Adrenal gland (tissue), 19 donors: ENCODE measurements around the gene PYCR2. TPM values are rescaled to one million over a fixed set of nuclear protein-coding genes. Genes with fewer than 3 reads are reported as not detected.
"Not testable (repeated sequence)": the region's sequence is repeated elsewhere in the genome, so short reads cannot be mapped to it uniquely, and the experiment has no call there.

ENCODE experiments used
- DNase-seq, 7 donors: peaks; one replicate each; pipeline ENCODE4 v3.0.0-alpha.2; 2019 to 2020
- H3K27ac ChIP-seq, 5 donors: fragments of 200-600 bp; sonication (generic) in 4 of 5; 1 replicate in 3 of 5; 2 replicates in 2 of 5; pipeline versions ENCODE4 v1.5.1 to v1.8.0; 2016 to 2020; ENCODE audit warnings: mild to moderate bottlenecking in 1 of 5
- H3K27me3 ChIP-seq: fragments of 200-600 bp; 2 replicates; pipeline ENCODE4 v1.8.0; 2021
- H3K36me3 ChIP-seq, 2 donors: fragments of 200-600 bp; replicated peaks in 1 of 2; 1 replicate in 1 of 2; 2 replicates in 1 of 2; pipeline versions ENCODE4 v1.5.1 to v1.8.0; 2018 to 2022
- H3K4me1 ChIP-seq, 2 donors: fragments of 200-600 bp; replicated peaks in 1 of 2; 1 replicate in 1 of 2; 2 replicates in 1 of 2; pipeline versions ENCODE4 v1.5.1 to v1.8.0; 2018 to 2021
- H3K4me3 ChIP-seq, 4 donors: fragments of 200-600 bp; sonication (generic) in 3 of 4; one replicate each; pipeline ENCODE4 v1.5.1; 2016 to 2018
- H3K9me3 ChIP-seq, 3 donors: fragments of 200-600 bp; sonication (generic) in 1 of 3; replicated peaks in 1 of 3; 1 replicate in 2 of 3; 2 replicates in 1 of 3; pipeline versions ENCODE4 v1.5.1 to v1.8.0; 2016 to 2021
- CTCF ChIP-seq, 6 experiments: fragments of 450-650 bp in 4 of 6; fragments of 200-600 bp in 2 of 6; sonication (generic) in 1 of 6; IDR thresholded peaks; 1 replicate in 5 of 6; 2 replicates in 1 of 6; pipeline versions ENCODE4 v1.5.1 to v1.8.0; 2016 to 2021; ENCODE audit warnings: antibody characterized with exemption in 6 of 6, mild to moderate bottlenecking in 2 of 6, moderate library complexity in 1 of 6
- POLR2A ChIP-seq, 2 donors: fragments of 450-650 bp; IDR thresholded peaks; one replicate each; pipeline ENCODE4 v1.6.1; 2017; ENCODE audit warnings: antibody characterized with exemption in 2 of 2, mild to moderate bottlenecking in 2 of 2, moderate library complexity in 1 of 2
- WGBS, 4 donors: extraction: QIAGEN DNeasy Blood & Tissue Kit in 2 of 4; methylation state at CpG; one replicate each; pipeline versions ENCODE4 v1.1.5 to v1.1.7; 2013 to 2017; 5-methylcytosine and 5-hydroxymethylcytosine counted together
- intact Hi-C, 2 donors: fragments of 100-400 bp; cut with DNase I; formaldehyde crosslinking; loops; one replicate each; pipeline versions ENCODE4 v1.14.1 to v1.15.0; 2022 to 2023
- long read RNA-seq, 10 donors: library from polyadenylated mRNA in 3 of 10; unstranded in 2 of 10; stranded (forward) in 1 of 10; transcript quantifications; one replicate each; pipeline ENCODE4 v2.0.0 and lab custom pipeline, GENCODE V29; 2021 to 2026
- polyA plus RNA-seq, 3 donors: library from polyadenylated mRNA; stranded (reverse); fragments of 200-250 nt in 2 of 3; fragments of 350-450 nt in 1 of 3; fragmentation: Illumina TruSeq in 1 of 3; extraction: RNeasy Lipid Tissue Mini Kit (QIAGEN cat#74804) in 1 of 3; gene quantifications; one replicate each; pipeline ENCODE4 v1.2.3, GENCODE V29; 2013 to 2014
- total RNA-seq, 9 donors: library from RNA; depleted of rRNA in 4 of 9; stranded (reverse); fragments of >200 nt in 4 of 9; fragments of 120-200 nt in 1 of 9; fragmentation: NEBNext Ultra II Directional in 1 of 9; extraction: Animal tissue kit (Norgen Biotek cat#: 25700) in 1 of 9; gene quantifications; one replicate each; pipeline versions ENCODE4 v1.1.0 to v1.2.4, GENCODE V29; 2013 to 2023
- donor health status: healthy with polysubstance abuse.
- donor health status: Bipolar disorder and iron deficiency.
- donor health status: DM: yes; HTN: yes; CAD: no.
- donor health status: DM: no; HTN: no; CAD: no.
- donor health status: DM: no; HTN: no; CAD: no.
- donor health status: DM: yes; HTN: yes; CAD: no.

Gene PYCR2
- total RNA-seq (100 to 1,000 TPM in 2 of 9 donors, 10 to 100 TPM in 7; 76.0 to 135 (median 83.0) TPM), polyA plus RNA-seq (100 to 1,000 TPM in 1 of 3 donors, 10 to 100 TPM in 2; 82.5 to 122 (median 85.3) TPM)
- long read RNA-seq, donor 1, transcript PYCR2-201 (7 exons, 1,689 nt): major isoform, 63 of 95 reads
- long read RNA-seq, donor 1, partial matches to known transcripts: 19 of 95 reads
- long read RNA-seq, donor 1, other reads (novel, unspliced or antisense): 12 of 95 reads
- long read RNA-seq, donor 2, transcript PYCR2-201 (7 exons, 1,689 nt): major isoform, 30 of 38 reads
- long read RNA-seq, donor 2, partial matches to known transcripts: 8 of 38 reads
- long read RNA-seq, donor 2, other reads (novel, unspliced or antisense): 0 of 38 reads
- long read RNA-seq, donor 3, transcript PYCR2-201 (7 exons, 1,689 nt): major isoform, 30 of 43 reads
- long read RNA-seq, donor 3, partial matches to known transcripts: 0 of 43 reads
- long read RNA-seq, donor 3, other reads (novel, unspliced or antisense): 13 of 43 reads
- long read RNA-seq, donor 4, transcript PYCR2-201 (7 exons, 1,689 nt): major isoform, 12 of 12 reads
- long read RNA-seq, donor 4, partial matches to known transcripts: 0 of 12 reads
- long read RNA-seq, donor 4, other reads (novel, unspliced or antisense): 0 of 12 reads
- long read RNA-seq, donor 5, transcript PYCR2-201 (7 exons, 1,689 nt): major isoform, 195 of 218 reads
- long read RNA-seq, donor 5, partial matches to known transcripts: 8 of 218 reads
- long read RNA-seq, donor 5, other reads (novel, unspliced or antisense): 15 of 218 reads
- long read RNA-seq, donor 6, transcript PYCR2-201 (7 exons, 1,689 nt): major isoform, 9 of 12 reads
- long read RNA-seq, donor 6, partial matches to known transcripts: 2 of 12 reads
- long read RNA-seq, donor 6, other reads (novel, unspliced or antisense): 1 of 12 reads
- long read RNA-seq, donor 7, transcript PYCR2-201 (7 exons, 1,689 nt): major isoform, 33 of 35 reads
- long read RNA-seq, donor 7, partial matches to known transcripts: 0 of 35 reads
- long read RNA-seq, donor 7, other reads (novel, unspliced or antisense): 0 of 35 reads
- long read RNA-seq, donor 8, transcript PYCR2-201 (7 exons, 1,689 nt): major isoform, 78 of 99 reads
- long read RNA-seq, donor 8, partial matches to known transcripts: 8 of 99 reads
- long read RNA-seq, donor 8, other reads (novel, unspliced or antisense): 11 of 99 reads
- long read RNA-seq, donor 9, transcript PYCR2-201 (7 exons, 1,689 nt): major isoform, 17 of 22 reads
- long read RNA-seq, donor 9, partial matches to known transcripts: 5 of 22 reads
- long read RNA-seq, donor 9, other reads (novel, unspliced or antisense): 0 of 22 reads
- long read RNA-seq, donor 10, transcript PYCR2-201 (7 exons, 1,689 nt): major isoform, 42 of 42 reads
- long read RNA-seq, donor 10, partial matches to known transcripts: 0 of 42 reads
- long read RNA-seq, donor 10, other reads (novel, unspliced or antisense): 0 of 42 reads

GRCh38 chr1:225923692-225924555 is at the start of gene PYCR2:
Gene PYCR2, minus strand, starts transcription at chr1:225924250. Its CDS starts 140 bp downstream, at chr1:225924110.
- peaks cover 0 to 13% of the 10 kb centered on the region in 2 donors for H3K36me3 ChIP-seq
- no peaks in the 10 kb centered on the region for H3K9me3 ChIP-seq
- peak within 1 kb of the TSS; percentile 64 to 96 (median 82) for H3K27ac ChIP-seq
- 0 to 1% (median 0%) methylated on average over 12 to 80 of the region's 80 CpGs for WGBS, 4 donors
- peak within 1 kb of the TSS; percentile 25 to 98 (median 66) for H3K4me3 ChIP-seq
- intact Hi-C loops: no loop called here
- peaks cover 6 to 33% of the 10 kb centered on the region in 2 donors for H3K4me1 ChIP-seq
- no peak for TF ChIP-seq CTCF (IDR thresholded peaks at IDR 0.05)
- TF ChIP-seq POLR2A (IDR thresholded peaks at IDR 0.05): peak; percentile 74 to 88
- peak; percentile 95 to 98 (median 96) for DNase-seq
- H3K27me3 ChIP-seq: no peaks in the 10 kb centered on the region

DNA sequence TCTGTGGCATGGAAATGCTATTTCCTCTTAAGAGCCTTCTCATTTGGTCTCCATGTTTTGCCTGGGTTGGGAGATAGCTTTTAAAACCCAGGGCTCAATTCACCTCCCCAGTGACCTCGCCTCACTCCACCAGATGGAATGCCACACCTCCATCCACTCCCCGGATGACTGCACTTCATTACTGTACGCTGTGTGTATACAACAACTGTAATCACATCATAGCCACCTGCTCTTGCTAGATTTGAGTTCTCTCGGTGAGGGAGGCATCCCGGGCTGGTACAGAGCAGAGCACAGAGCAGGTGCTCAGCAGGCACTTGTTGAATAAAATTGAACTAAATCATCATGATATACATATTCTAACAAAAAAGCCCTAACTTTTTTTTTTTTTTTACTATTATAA is 49.1 kb upstream of the PYCR2 start:
- intact Hi-C loops: loop anchor here in 1 of 2 donors (10.0 kb wide), 1 partner anchor 198 kb away; the partner anchor contains the start of gene SRP9
- TF ChIP-seq CTCF (IDR thresholded peaks at IDR 0.05) (no peak), POLR2A (IDR thresholded peaks at IDR 0.05) (no peak)

GRCh38 chr1:225972344-225973152 is 48.5 kb upstream of the PYCR2 start:
- WGBS, 4 donors: 86 to 95% (median 89%) methylated on average over 14 to 15 of the region's 15 CpGs
- intact Hi-C loops: loop anchor here in 1 of 2 donors (10.0 kb wide), 1 partner anchor 198 kb away; the partner anchor contains the start of gene SRP9
- no peak overlapping the region for H3K4me3 ChIP-seq
- no peaks in the 10 kb centered on the region for H3K27me3 ChIP-seq
- TF ChIP-seq POLR2A (IDR thresholded peaks at IDR 0.05): no peak
- TF ChIP-seq CTCF (IDR thresholded peaks at IDR 0.05): no peak
- peak in 1 of 7 donors; percentile 24 for DNase-seq
- no peaks in the 10 kb centered on the region for H3K9me3 ChIP-seq
- no peaks in the 10 kb centered on the region for H3K4me1 ChIP-seq
- H3K27ac ChIP-seq: no peak overlapping the region
- no peaks in the 10 kb centered on the region for H3K36me3 ChIP-seq

More for the DNA sequence above, 49.1 kb upstream of the PYCR2 start:
- H3K4me3 ChIP-seq: no peak overlapping the region
- H3K27ac ChIP-seq: no peak overlapping the region
- H3K36me3 ChIP-seq: no peaks in the 10 kb centered on the region
- 74 to 86% (median 83%) methylated on average over 5 of the region's 5 CpGs for WGBS, 4 donors
- H3K27me3 ChIP-seq: no peaks in the 10 kb centered on the region
- no peaks in the 10 kb centered on the region for H3K9me3 ChIP-seq
- DNase-seq: peak in 1 of 7 donors; percentile 24
- no peaks in the 10 kb centered on the region for H3K4me1 ChIP-seq

DNA sequence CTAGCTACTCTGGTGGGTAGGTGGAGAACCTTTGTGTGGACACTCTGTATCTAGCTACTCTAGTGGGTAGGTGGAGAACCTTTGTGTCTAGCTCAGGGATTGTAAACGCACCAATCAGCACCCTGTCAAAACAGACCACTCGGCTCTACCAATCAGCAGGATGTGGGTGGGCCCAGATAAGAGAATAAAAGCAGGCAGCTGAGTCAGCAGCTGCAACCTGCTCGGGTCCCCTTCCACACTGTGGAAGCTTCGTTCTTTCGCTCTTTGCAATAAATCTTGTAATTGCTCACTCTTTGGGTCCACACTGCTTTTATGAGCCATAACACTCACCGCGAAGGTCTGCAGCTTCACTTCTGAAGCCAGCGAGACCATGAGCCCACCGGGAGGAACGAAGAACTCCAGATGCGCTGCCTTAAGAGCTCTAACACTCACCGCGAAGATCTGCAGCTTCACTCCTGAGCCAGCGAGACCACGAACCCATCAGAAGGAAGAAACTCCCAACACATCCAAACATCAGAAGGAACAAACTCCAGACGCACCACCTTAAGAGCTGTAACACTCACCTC is 46.6 kb upstream of the PYCR2 start:
- H3K9me3 ChIP-seq, H3K27me3 ChIP-seq, H3K27ac ChIP-seq, H3K4me1 ChIP-seq, H3K4me3 ChIP-seq, H3K36me3 ChIP-seq: not testable (repeated sequence)
- 86 to 94% (median 89%) methylated on average over 10 to 16 of the region's 16 CpGs for whole genome bisulfite sequencing, 4 donors
- intact Hi-C loops: loop anchor here in 1 of 2 donors (10.0 kb wide), 1 partner anchor 196 kb away; the partner anchor contains the start of gene SRP9
- peak in 1 of 7 donors; percentile 7 for DNase-seq

DNA sequence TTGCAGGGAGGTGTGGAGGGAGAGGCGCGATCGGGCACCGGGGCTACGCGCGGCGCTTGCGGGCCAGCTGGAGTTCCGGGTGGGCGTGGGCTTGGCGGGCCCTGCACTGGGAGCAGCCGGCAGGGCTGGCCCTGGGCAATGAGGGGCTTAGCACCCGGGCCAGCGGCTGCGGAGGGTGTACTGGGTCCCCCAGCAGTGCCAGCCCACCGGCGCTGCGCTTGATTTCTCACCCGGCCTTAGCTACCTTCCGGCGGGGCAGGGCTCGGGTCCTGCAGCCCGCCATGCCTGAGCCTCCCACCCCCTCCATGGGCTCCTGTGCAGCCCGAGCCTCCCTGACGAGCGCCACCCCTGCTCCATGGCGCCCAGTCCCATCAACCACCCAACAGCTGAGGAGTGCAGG is 45.7 kb upstream of the PYCR2 start:
- not testable (repeated sequence) for H3K36me3 ChIP-seq, H3K27me3 ChIP-seq, H3K4me1 ChIP-seq, H3K27ac ChIP-seq, DNase-seq, H3K9me3 ChIP-seq, H3K4me3 ChIP-seq
- 95 to 100% (median 96%) methylated on average over 2 to 28 of the region's 28 CpGs for WGBS, 4 donors
- intact Hi-C loops: loop anchor here in 1 of 2 donors (10.0 kb wide), 1 partner anchor 195 kb away; the partner anchor contains the start of gene SRP9
